Endothelial cell of umbilical vein (primary cell): ENCODE results near the gene LRWD1. TPM values are rescaled to one million over a fixed set of nuclear protein-coding genes. Genes with fewer than 3 reads are reported as not detected.

Experiments used
- BruUV-seq: library from RNA; stranded (reverse); fragments of 400-500 nt; replicated peaks from 2 replicates; lab custom pipeline; 2021; lab: Mats Ljungman, UMichigan
- CTCF ChIA-PET: fragments of 300-600, 350-600 bp; sonication (Branson Sonifier 250); formaldehyde crosslinking; loops from one replicate; lab custom pipeline; 2021; ENCODE audit warnings: antibody characterized with exemption, inconsistent platforms; lab: Charles Lee
- POLR2A ChIA-PET: fragments of 300-600, 350-600 bp; sonication (Branson Sonifier 250); formaldehyde crosslinking; loops from one replicate; lab custom pipeline; 2021; ENCODE audit warnings: antibody characterized with exemption, inconsistent platforms; lab: Charles Lee
- DNase-seq: peaks from one replicate; pipeline ENCODE4 v3.0.0-alpha.2; 2011; ENCODE audit warnings: low read depth, low spot score
- FAIRE-seq: peaks from 2 replicates; lab custom pipeline; 2011; peaks lifted over from hg19 to GRCh38; lab: Jason Lieb, UNC
- H2AFZ ChIP-seq: 2 replicates; pipeline ENCODE4 v1.6.0; 2012; ENCODE audit warnings: low read depth, low read length, control low read depth, inconsistent platforms
- H3K27ac ChIP-seq: 2 replicates; pipeline ENCODE4 v1.5.1; 2011; ENCODE audit warnings: low read depth, mild to moderate bottlenecking, control low read depth, low read length, moderate library complexity; ENCODE audit not compliant: insufficient read depth
- H3K27me3 ChIP-seq, 2 experiments: 2 replicates each; pipeline versions ENCODE4 v1.6.0 to v1.6.1; 2011; ENCODE audit warnings: low read length in 2 of 2, mixed read lengths in 1 of 2; ENCODE audit not compliant: control insufficient read depth in 2 of 2, insufficient read depth in 2 of 2
- H3K36me3 ChIP-seq, 2 experiments: 2 replicates in 1 of 2; 3 replicates in 1 of 2; pipeline ENCODE4 v1.5.1; 2011; ENCODE audit warnings: low read length in 2 of 2, mild to moderate bottlenecking in 1 of 2, moderate library complexity in 1 of 2; ENCODE audit not compliant: control insufficient read depth in 2 of 2, insufficient read depth in 2 of 2; ENCODE audit errors: extremely low read depth in 1 of 2
- H3K4me1 ChIP-seq: 3 replicates; pipeline ENCODE4 v1.5.1; 2011; ENCODE audit warnings: mild to moderate bottlenecking, low read length; ENCODE audit not compliant: control insufficient read depth, insufficient read depth; ENCODE audit errors: extremely low read depth
- H3K4me2 ChIP-seq: 2 replicates; pipeline ENCODE4 v1.6.1; 2011; ENCODE audit warnings: low read length, control low read depth, mixed read lengths; ENCODE audit not compliant: insufficient read depth
- H3K4me3 ChIP-seq, 3 experiments: fragments of 200-600 bp in 1 of 3; sonication (generic), shearing (Covaris generic) in 1 of 3; replicated peaks in 1 of 3; 2 replicates each; pipeline ENCODE4 v1.5.1; 2011 to 2016; ENCODE audit warnings: control low read depth in 3 of 3, low read length in 3 of 3, mild to moderate bottlenecking in 2 of 3, inconsistent platforms in 1 of 3, low read depth in 1 of 3, moderate library complexity in 1 of 3; ENCODE audit not compliant: insufficient read depth in 1 of 3
- H3K79me2 ChIP-seq: 2 replicates; pipeline ENCODE4 v1.6.0; 2012; ENCODE audit warnings: low read length, inconsistent platforms; ENCODE audit not compliant: control insufficient read depth, insufficient read depth
- H3K9ac ChIP-seq: replicated peaks from 2 replicates; pipeline ENCODE3; 2011; ENCODE audit warnings: low read length, control low read depth; ENCODE audit not compliant: insufficient read depth; ENCODE audit errors: extremely low read depth
- H3K9me1 ChIP-seq: replicated peaks from 3 replicates; pipeline ENCODE4 v1.6.0; 2011; ENCODE audit warnings: mild to moderate bottlenecking, low read length; ENCODE audit not compliant: control insufficient read depth, insufficient read depth; ENCODE audit errors: extremely low read depth
- H3K9me3 ChIP-seq: replicated peaks from 2 replicates; pipeline ENCODE4 v1.5.1; 2012; ENCODE audit warnings: low read length, inconsistent platforms; ENCODE audit not compliant: control insufficient read depth, insufficient read depth
- H4K20me1 ChIP-seq: replicated peaks from 2 replicates; pipeline ENCODE3; 2011; ENCODE audit warnings: mild to moderate bottlenecking, low read length; ENCODE audit not compliant: control insufficient read depth, insufficient read depth; ENCODE audit errors: extremely low read depth
- EZH2 ChIP-seq: IDR thresholded peaks from 2 replicates; pipeline ENCODE4 v1.6.1; 2012; ENCODE audit warnings: borderline replicate concordance, low read depth, mild to moderate bottlenecking, moderate library complexity, low read length, inconsistent platforms; ENCODE audit not compliant: severe bottlenecking
- FOS ChIP-seq: IDR thresholded peaks from 2 replicates; pipeline ENCODE4 v1.6.1; 2011; ENCODE audit warnings: mild to moderate bottlenecking, low read length, moderate library complexity, borderline replicate concordance; ENCODE audit not compliant: insufficient read depth
- GATA2 ChIP-seq: IDR thresholded peaks from 2 replicates; pipeline ENCODE4 v1.7.0; 2011; ENCODE audit warnings: low read depth, mild to moderate bottlenecking, moderate library complexity, mixed read lengths, low read length; ENCODE audit not compliant: insufficient read length, insufficient read depth
- JUN ChIP-seq: IDR thresholded peaks from 2 replicates; pipeline ENCODE4 v1.6.1; 2011; ENCODE audit warnings: borderline replicate concordance, low read depth; ENCODE audit not compliant: insufficient read length, insufficient read depth
- MYC ChIP-seq: IDR thresholded peaks from one replicate; pipeline ENCODE4 v1.6.1; 2011; ENCODE audit warnings: mild to moderate bottlenecking, low read depth, low read length
- POLR2A ChIP-seq: IDR thresholded peaks from 2 replicates; pipeline ENCODE4 v1.6.1; 2012; ENCODE audit warnings: low read depth, mild to moderate bottlenecking, control low read depth, low read length
- POLR2AphosphoS5 ChIP-seq: IDR thresholded peaks from 2 replicates; pipeline ENCODE4 v1.6.1; 2012; ENCODE audit warnings: low read depth, mild to moderate bottlenecking, control low read depth, low read length, moderate library complexity; ENCODE audit not compliant: insufficient read depth
- dilution Hi-C: fragments of 300-500 bp; cut with MboI; formaldehyde crosslinking; loops from one replicate; pipeline ENCODE4 v1.15.0; 2019; ENCODE audit warnings: low sequenced_read_pairs; ENCODE audit not compliant: extremely low pct_ligation_motif_present
- intact Hi-C: fragments of 100-400 bp; cut with micrococcal nuclease; formaldehyde crosslinking; loops from one replicate; pipeline ENCODE4 v1.10.0; 2022
- polyA plus RNA-seq, 4 experiments: library from polyadenylated mRNA; depleted of rRNA in 3 of 4; stranded (reverse) in 3 of 4; unstranded in 1 of 4; fragments of >200 nt; gene quantifications; 2 replicates each; pipeline versions ENCODE4 v1.2.1 to v1.2.3, GENCODE V29; 2011 to 2012; ENCODE audit warnings: missing spikeins in 1 of 4
- total RNA-seq: library from RNA; stranded (reverse); gene quantifications from 2 replicates; pipeline ENCODE4 v1.2.3, GENCODE V29; 2021
- TF ChIP-seq, protein P1 (sequence below), 2 donors: IDR thresholded peaks; 1 replicate in 1 of 2; 2 replicates in 1 of 2; pipeline ENCODE4 v1.5.1; 2011; ENCODE audit warnings: low read length in 2 of 2, mild to moderate bottlenecking in 2 of 2, moderate library complexity in 2 of 2, control low read depth in 1 of 2, inconsistent platforms in 1 of 2, low read depth in 1 of 2; ENCODE audit not compliant: insufficient read depth in 1 of 2; ENCODE audit errors: extremely low read depth in 1 of 2
- TF ChIP-seq, protein P2 (sequence below): IDR thresholded peaks from 2 replicates; pipeline ENCODE4 v1.6.1; 2011; ENCODE audit not compliant: insufficient read depth, insufficient read length

The LRWD1 gene
- total and polyA plus RNA-seq, 2 donors (not counting 3 experiments of a cell fraction or from before 2014, with no cell fraction given): 21.7 to 22.7 TPM

DNA sequence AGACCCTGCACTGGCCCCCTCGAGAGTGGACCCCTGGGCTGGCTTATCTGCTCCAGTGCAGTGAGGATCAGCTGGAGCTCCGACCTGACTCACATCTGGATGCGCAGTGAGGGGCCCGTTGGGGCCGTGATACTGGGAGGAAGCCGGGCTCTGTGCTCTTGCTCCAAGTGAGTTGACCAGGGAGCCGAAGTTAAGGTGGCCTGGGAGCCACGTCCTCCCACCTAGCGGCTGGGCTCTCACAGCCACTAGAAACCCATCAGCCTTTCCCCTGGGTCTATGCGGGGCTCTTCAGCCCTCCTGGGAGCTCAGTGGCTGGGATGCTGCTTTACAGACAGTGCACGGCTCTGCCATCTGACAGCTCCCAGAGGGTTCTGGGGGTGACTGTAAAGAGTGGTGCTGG is 9.2 kb upstream of the LRWD1 start:
- Histone ChIP-seq H3K27ac (no peak overlapping the region), H3K36me3 (peaks cover 4 to 9% of the 10 kb centered on the region in 2 experiments), H3K4me2 (no peak overlapping the region), H3K4me1 (no peaks in the 10 kb centered on the region), H3K79me2 (no peaks in the 10 kb centered on the region), H3K27me3 (no peaks in the 10 kb centered on the region), H3K9me3 (no peaks in the 10 kb centered on the region), H4K20me1 (no peaks in the 10 kb centered on the region), H2AFZ (no peak overlapping the region), H3K9me1 (no peaks in the 10 kb centered on the region), H3K9ac (no peak overlapping the region), H3K4me3 (no peak overlapping the region)
- TF ChIP-seq POLR2A: no peak
- TF ChIP-seq POLR2AphosphoS5: no peak
- TF ChIP-seq, protein P1, sequence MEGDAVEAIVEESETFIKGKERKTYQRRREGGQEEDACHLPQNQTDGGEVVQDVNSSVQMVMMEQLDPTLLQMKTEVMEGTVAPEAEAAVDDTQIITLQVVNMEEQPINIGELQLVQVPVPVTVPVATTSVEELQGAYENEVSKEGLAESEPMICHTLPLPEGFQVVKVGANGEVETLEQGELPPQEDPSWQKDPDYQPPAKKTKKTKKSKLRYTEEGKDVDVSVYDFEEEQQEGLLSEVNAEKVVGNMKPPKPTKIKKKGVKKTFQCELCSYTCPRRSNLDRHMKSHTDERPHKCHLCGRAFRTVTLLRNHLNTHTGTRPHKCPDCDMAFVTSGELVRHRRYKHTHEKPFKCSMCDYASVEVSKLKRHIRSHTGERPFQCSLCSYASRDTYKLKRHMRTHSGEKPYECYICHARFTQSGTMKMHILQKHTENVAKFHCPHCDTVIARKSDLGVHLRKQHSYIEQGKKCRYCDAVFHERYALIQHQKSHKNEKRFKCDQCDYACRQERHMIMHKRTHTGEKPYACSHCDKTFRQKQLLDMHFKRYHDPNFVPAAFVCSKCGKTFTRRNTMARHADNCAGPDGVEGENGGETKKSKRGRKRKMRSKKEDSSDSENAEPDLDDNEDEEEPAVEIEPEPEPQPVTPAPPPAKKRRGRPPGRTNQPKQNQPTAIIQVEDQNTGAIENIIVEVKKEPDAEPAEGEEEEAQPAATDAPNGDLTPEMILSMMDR (IDR thresholded peaks at IDR 0.05; ENCODE audit: extremely low read depth in 1 of 2, insufficient read depth in 1 of 2, low read depth in 1 of 2, low read length in 2 of 2): no peak
- no peak for TF ChIP-seq MYC
- no peak for TF ChIP-seq JUN
- TF ChIP-seq EZH2: no peak
- TF ChIP-seq, protein P2, sequence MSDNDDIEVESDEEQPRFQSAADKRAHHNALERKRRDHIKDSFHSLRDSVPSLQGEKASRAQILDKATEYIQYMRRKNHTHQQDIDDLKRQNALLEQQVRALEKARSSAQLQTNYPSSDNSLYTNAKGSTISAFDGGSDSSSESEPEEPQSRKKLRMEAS: no peak
- TF ChIP-seq GATA2: no peak
- no peak for TF ChIP-seq FOS
- FAIRE-seq: no peak
- dilution Hi-C loops: no loop called here
- intact Hi-C loops: no loop called here
- BruUV-seq: no TSS peak
- DNase-seq: no peak
- CTCF ChIA-PET: interaction anchor here (1.1 to 2.1 kb wide), 3 partner anchors 12 to 43 kb away, joined by 5 read pairs; partner anchors contain the start of gene ORAI2
- POLR2A ChIA-PET: no interaction called here
